WI38 (cell line): ENCODE data around the gene EWSR1.
"Not testable (repeated sequence)": the region's sequence is repeated elsewhere in the genome, so short reads cannot be mapped to it uniquely, and the experiment has no call there.

Source experiments
- H3K4me3 ChIP-seq: 2 replicates; pipeline ENCODE4 v1.5.1; 2011; ENCODE audit warnings: low read depth, mild to moderate bottlenecking, control low read depth, low read length
- TF ChIP-seq, protein P1 (sequence below): IDR thresholded peaks from 2 replicates; pipeline ENCODE4 v1.5.1; 2012; ENCODE audit warnings: low read depth, mild to moderate bottlenecking, control low read depth, low read length

The EWSR1 gene

DNA sequence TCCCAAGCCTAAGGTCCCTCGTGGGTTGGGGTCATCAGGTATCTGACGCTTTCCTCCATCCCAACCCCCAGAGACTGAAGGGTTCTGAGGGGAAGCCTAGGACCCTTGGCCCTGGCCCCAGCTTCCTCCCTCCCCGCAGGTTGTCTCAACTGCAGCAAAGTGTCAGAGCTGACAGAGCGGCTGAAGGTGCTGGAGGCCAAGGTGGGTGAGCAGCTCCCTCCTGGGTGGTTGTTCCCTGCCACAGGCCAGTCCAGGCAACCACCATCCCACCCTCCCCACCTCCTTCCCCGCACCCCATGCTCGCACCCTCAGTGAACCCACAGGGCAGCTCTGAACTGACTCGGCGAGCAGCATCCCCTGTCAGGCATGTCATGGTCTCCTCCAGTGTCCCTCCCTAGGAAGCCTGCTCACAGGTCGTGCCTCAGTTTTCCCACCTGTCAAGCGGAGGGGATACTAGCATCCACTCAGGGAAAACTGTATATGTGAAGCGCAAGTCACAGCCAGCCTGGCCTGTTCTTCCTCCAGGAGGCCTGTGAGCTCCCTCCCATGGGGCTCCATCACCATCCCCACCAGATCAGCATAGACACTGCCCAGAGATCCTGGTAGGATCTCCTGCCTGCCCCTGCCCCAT, 41.6 kb upstream of the EWSR1 start:
- TF ChIP-seq, protein P1, sequence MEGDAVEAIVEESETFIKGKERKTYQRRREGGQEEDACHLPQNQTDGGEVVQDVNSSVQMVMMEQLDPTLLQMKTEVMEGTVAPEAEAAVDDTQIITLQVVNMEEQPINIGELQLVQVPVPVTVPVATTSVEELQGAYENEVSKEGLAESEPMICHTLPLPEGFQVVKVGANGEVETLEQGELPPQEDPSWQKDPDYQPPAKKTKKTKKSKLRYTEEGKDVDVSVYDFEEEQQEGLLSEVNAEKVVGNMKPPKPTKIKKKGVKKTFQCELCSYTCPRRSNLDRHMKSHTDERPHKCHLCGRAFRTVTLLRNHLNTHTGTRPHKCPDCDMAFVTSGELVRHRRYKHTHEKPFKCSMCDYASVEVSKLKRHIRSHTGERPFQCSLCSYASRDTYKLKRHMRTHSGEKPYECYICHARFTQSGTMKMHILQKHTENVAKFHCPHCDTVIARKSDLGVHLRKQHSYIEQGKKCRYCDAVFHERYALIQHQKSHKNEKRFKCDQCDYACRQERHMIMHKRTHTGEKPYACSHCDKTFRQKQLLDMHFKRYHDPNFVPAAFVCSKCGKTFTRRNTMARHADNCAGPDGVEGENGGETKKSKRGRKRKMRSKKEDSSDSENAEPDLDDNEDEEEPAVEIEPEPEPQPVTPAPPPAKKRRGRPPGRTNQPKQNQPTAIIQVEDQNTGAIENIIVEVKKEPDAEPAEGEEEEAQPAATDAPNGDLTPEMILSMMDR: no peak
- no peak overlapping the region for H3K4me3 ChIP-seq

GRCh38 chr22:29230972-29231875, 36.8 kb upstream of the EWSR1 start:
- no peak overlapping the region for H3K4me3 ChIP-seq
- TF ChIP-seq, protein P1: no peak

DNA sequence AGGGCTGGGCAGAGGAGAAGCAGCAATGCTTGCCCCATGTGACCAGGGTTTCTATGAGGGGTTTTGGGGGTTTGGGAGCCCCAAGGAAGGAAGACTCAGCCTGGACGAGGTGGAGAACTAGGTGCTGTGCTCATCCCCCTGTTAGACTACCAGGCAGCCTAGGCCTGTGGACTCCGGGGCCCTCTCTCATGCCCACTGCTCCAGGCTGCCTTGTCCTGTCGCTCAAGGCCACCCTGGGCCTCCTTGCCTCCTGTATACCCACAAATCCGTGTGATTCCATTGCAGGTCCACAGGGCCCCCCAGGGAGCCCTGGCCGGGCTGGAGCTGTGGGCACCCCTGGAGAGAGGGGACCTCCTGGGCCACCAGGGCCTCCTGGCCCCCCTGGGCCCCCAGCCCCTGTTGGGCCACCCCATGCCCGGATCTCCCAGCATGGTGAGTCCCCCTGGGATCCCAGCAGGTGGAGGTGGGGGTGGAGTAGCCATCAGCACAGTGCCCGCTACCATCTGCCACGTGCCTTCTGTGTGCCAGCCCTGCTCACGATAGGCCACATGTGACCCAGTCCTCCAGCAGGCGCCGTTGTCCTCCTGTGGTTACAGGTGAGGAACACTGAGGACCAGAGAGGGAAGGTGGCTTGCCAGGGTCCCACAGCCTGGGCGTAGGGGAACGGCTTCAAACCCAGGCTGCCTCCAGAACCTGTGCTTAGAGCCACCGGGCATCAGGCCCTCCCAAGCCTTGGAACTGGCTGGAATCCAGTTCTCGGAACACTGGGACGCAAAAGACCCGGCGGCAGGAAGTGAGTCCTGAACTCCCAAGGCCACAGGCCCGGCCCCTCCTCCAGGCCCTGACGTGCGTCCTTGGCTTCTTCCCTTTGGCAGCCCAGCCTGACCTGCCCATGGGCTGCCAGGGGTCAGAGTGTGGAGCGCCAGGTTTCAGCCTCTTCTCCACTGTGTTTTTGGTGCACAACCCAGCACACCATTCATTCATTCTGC, 35.8 kb upstream of the EWSR1 start:
- TF ChIP-seq, protein P1: no peak

GRCh38 chr22:29233277-29233877, 34.7 kb upstream of the EWSR1 start:
- no peak overlapping the region for H3K4me3 ChIP-seq
- TF ChIP-seq, protein P1: no peak

More for the DNA sequence above, 35.8 kb upstream of the EWSR1 start:
- H3K4me3 ChIP-seq: no peak overlapping the region

GRCh38 chr22:29240481-29240880, 27.6 kb upstream of the EWSR1 start:
- not testable (repeated sequence) for H3K4me3 ChIP-seq

- H3K4me3 ChIP-seq: no peak overlapping the region
- TF ChIP-seq, protein P1: no peak
Measured at GRCh38 chr22:29243874-29244446, 24.1 kb upstream of the EWSR1 start.
